Measurements from ENCODE around the gene GSAP.

DNA sequence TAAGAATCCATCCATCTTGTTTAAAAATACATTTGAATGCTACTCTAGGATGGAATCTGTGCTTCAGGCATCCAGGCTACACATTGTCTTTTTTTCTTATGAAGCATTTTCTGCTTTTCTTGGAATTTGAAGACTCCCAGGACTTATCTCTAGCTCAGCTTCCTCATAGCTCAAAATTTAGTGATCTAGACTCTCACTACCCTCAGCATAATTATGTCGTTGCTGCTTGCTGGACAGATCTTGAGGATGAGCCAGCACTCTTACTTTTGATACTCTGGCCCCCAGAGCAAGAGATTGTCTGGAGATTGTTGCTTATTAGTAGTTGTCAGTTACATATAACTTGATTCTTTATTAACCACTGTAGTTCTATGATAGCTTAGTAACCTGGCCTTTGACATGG lies 133.3 kb downstream of the GSAP start:
- TF ChIP-seq, protein P1, sequence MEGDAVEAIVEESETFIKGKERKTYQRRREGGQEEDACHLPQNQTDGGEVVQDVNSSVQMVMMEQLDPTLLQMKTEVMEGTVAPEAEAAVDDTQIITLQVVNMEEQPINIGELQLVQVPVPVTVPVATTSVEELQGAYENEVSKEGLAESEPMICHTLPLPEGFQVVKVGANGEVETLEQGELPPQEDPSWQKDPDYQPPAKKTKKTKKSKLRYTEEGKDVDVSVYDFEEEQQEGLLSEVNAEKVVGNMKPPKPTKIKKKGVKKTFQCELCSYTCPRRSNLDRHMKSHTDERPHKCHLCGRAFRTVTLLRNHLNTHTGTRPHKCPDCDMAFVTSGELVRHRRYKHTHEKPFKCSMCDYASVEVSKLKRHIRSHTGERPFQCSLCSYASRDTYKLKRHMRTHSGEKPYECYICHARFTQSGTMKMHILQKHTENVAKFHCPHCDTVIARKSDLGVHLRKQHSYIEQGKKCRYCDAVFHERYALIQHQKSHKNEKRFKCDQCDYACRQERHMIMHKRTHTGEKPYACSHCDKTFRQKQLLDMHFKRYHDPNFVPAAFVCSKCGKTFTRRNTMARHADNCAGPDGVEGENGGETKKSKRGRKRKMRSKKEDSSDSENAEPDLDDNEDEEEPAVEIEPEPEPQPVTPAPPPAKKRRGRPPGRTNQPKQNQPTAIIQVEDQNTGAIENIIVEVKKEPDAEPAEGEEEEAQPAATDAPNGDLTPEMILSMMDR (IDR thresholded peaks at IDR 0.05; ENCODE audit: low read length): no peak
- TF ChIP-seq EZH2 (IDR thresholded peaks at IDR 0.05; ENCODE audit: borderline replicate concordance, low read length): no peak

Data from OCI-LY1 (cell line).